HG02870 (cell line): ENCODE measurements around the gene FBXO3.

Source experiments
- ATAC-seq: cut with Tn5 transposase; IDR thresholded peaks from one replicate; pipeline ENCODE4 v1.9.1; 2021; ENCODE audit warnings: mild to moderate bottlenecking, moderate library complexity; ENCODE audit not compliant: unreplicated experiment

Gene FBXO3

GRCh38 chr11:33772870-33773269 lies 1.4 kb downstream of the FBXO3 start:
- no peak for ATAC-seq

DNA sequence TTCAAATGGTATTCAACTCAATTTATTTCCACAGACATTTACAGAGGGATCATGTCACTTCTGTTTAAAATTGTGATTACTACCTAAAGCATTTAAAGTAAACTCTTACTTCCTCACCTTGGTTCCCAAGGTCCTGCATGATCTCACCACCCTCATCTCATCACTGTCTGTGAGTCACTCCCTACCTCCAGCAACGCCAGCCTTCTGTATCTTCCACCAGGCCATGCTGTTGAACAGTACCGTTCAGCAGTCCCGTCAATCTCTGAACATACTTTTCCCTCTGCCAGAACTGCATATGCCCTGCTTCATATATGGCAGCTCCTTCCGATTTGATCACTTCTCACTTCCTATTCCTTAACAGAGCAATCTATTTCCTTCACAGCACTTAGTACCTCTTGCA lies 2.0 kb downstream of the FBXO3 start:
- no peak for ATAC-seq

DNA sequence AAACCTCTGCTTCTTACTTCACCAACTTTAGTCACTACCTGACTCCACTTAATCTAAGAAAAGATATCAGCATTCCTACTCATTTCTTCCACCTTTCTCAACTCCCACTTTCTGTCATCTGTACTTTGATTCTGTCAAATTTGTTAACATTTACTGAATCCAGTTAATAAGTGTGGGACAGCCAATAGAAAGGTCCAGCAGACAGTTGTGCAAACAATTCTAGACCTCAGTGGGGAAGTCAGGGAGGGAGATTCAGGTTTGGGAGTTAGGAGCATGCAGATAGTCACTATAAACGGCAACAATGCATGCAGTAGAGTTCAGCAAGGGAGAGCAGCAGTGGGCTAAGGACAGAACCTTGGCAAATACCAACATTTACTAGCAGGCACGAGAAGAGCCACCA lies 4.1 kb downstream of the FBXO3 start:
- no peak for ATAC-seq

GRCh38 chr11:33769542-33769941 lies 4.8 kb downstream of the FBXO3 start:
- ATAC-seq, result no peak

DNA sequence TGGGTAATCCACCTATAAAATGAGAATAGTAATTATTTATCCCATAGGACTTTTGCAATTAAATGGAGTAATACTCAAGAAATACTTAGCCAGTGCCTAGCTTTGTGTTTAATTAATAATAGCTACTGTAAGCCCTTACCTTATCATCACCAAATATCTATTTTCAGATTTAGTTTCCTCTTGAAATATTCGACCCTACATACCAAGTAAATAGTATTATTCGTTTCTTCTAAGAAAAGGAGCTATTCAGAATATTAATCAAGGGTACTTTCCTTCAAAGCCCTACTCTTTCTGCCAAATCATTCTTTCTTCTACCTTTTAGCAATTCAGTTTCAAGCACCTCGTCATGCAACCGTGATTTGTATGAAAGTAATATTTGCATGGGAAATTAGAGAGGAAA lies 6.7 kb downstream of the FBXO3 start:
- ATAC-seq, result no peak

DNA sequence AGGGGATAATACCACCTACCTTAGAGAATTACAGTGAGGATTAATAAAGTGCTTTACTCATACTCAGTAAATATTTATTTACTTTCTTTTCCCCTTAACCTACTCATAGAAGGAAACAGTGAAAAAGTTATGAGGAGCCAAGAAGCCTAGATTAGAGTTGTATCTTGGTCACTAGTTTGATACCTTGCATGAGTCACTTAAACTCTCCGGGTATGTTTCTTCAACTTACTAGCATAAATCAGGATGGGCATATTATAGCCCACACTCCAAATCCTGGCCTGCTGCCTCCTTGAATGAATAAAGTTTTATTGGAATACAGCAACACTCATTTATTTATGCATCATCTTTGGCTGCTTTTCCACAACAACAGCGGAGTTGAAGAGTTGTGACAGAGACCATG lies 8.2 kb downstream of the FBXO3 start:
- no peak for ATAC-seq

GRCh38 chr11:33761471-33761870 lies 12.8 kb downstream of the FBXO3 start:
- ATAC-seq, result peak; percentile 98

GRCh38 chr11:33753304-33753967 lies 20.9 kb downstream of the FBXO3 start:
- ATAC-seq, result peak; percentile 99

GRCh38 chr11:33751878-33752277 lies 22.4 kb downstream of the FBXO3 start:
- ATAC-seq, result no peak

- ATAC-seq, result no peak
Observed at GRCh38 chr11:33747979-33748378, 26.3 kb downstream of the FBXO3 start.

GRCh38 chr11:33743291-33743690 lies 31.0 kb downstream of the FBXO3 start:
- no peak for ATAC-seq

DNA sequence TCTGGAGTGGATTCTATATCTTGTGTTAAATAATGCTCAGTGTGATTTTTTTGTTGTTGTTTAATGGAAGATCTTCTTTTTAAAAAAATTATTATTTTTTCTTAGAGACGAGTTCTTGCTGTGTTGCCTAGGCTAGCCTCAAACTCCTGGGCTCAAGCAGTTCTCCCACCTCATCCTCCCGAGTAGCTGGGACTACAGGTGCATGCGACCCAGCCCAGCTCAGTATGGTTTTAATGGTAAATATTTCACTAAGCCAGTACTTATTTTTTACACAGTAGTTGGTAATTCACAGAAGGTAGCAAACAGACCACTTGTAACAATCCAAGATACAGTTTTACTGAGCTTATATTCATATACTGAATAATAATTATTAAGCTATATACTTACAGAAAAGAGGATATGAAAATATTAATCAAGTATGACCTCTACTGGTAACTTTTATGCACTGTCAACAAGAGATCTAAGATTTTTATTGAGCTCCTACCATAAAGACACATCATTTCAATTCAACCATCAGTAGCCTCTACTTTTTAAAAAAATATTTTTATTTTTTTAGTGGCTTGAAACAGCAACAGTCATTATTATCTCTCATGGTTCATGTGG lies 32.0 kb downstream of the FBXO3 start:
- no peak for ATAC-seq

DNA sequence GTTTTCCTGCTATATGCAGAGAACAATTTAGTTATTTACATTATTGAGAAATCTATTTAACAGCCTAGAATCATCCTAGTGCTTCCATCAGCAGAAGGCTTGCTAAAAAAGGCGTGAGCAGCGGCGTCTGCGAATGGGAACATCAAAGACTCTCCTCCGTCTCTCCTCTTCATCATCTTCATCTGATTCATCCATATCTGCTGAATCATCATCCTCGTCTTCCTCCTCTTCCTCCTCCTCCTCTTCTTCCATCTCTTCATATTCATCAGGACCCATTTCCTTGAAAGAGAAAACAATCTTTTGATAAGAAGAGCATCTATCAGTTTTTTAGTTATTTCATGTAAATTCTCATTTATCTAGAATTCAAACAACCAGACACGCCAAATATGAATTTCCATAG lies 32.5 kb downstream of the FBXO3 start:
- ATAC-seq, result no peak

GRCh38 chr11:33737362-33737821 lies 36.9 kb downstream of the FBXO3 start:
- no peak for ATAC-seq

- peak; percentile 43 for ATAC-seq
Observed at GRCh38 chr11:33736148-33736812, 38.0 kb downstream of the FBXO3 start, which contains the start of gene CD59. CD59 (minus strand) TSS chr11:33736423; CDS start chr11:33722445, 13,978 bp downstream.

DNA sequence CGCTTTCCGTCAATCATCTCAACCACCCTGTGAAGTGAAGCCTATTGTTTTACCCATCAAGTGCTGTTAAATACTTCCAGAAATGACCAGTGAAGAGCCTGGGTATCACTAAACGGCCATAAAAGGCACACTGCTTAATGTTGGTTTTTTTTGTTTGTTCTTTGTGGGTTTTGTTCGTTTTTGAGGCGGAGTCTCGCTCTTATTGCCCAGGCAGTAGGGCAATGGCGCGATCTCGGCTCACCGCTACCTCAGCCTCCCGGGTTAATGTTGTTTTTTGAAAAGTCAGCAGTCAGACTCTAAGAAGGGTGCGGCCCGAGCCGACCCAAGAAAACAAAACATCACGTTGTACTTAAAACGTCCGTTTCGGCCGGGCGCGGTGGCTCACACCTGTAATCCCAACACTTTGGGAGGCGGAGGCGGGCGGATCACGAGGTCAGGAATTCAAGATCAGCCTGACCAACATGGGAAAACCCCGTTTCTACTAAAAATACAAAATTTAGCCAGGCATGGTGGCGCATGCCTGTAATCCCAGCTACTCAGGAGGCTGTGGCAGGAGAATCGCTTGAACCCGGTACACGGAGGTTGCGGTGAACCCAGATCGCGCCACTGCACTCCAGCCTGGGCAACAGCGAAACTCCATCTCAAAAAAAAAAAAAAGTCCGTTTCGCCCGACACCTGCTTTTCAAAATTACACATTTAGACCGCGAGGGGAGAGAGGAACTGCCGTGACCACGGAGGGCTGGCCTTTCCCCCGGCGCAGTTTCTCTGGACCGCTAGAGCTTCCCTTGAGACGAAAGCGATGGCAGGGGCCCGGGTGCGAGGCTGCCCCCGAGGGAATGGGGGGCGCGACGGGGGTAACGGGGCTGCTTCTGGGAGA lies 38.8 kb downstream of the FBXO3 start:
- peak; percentile 55 for ATAC-seq

- no peak for ATAC-seq
Observed at GRCh38 chr11:33734441-33735270, 39.7 kb downstream of the FBXO3 start.

- ATAC-seq, result no peak
Observed at GRCh38 chr11:33733980-33734379, 40.3 kb downstream of the FBXO3 start.

GRCh38 chr11:33731723-33732531 lies 42.4 kb downstream of the FBXO3 start:
- ATAC-seq, result no peak
